ENCODE measurements around the gene MOG.

Gene MOG

GRCh38 chr6:29656798-29657197 is at the start of gene MOG:
MOG (plus strand) TSS chr6:29657092; CDS start chr6:29657210, 118 bp downstream.
- H3K27me3 Mint-ChIP-seq = peaks cover 14% of the 10 kb centered on the region
- no peak within 1 kb of the TSS for H3K4me3 Mint-ChIP-seq
- H3K4me1 Mint-ChIP-seq = peaks cover 1% of the 10 kb centered on the region
- H3K27ac Mint-ChIP-seq = no peak within 1 kb of the TSS
- no peaks in the 10 kb centered on the region for H3K9me3 Mint-ChIP-seq
- no peaks in the 10 kb centered on the region for H3K36me3 Mint-ChIP-seq

GRCh38 chr6:29608131-29608530 is 48.8 kb upstream of the MOG start:
- H3K9me3 Mint-ChIP-seq = no peaks in the 10 kb centered on the region
- H3K27ac Mint-ChIP-seq = no peak overlapping the region
- H3K27me3 Mint-ChIP-seq = no peaks in the 10 kb centered on the region
- peaks cover 6% of the 10 kb centered on the region for H3K36me3 Mint-ChIP-seq
- H3K4me1 Mint-ChIP-seq = no peaks in the 10 kb centered on the region
- no peak overlapping the region for H3K4me3 Mint-ChIP-seq

GRCh38 chr6:29610540-29610939 is 46.4 kb upstream of the MOG start:
- Mint-ChIP-seq H3K9me3 (no peaks in the 10 kb centered on the region), H3K27me3 (no peaks in the 10 kb centered on the region), H3K27ac (no peak overlapping the region), H3K36me3 (peaks cover 9% of the 10 kb centered on the region), H3K4me1 (no peaks in the 10 kb centered on the region), H3K4me3 (no peak overlapping the region)

GRCh38 chr6:29611426-29611825 is 45.5 kb upstream of the MOG start:
- no peak overlapping the region for H3K4me3 Mint-ChIP-seq
- H3K27ac Mint-ChIP-seq = no peak overlapping the region
- no peaks in the 10 kb centered on the region for H3K4me1 Mint-ChIP-seq
- H3K36me3 Mint-ChIP-seq = peaks cover 9% of the 10 kb centered on the region
- H3K9me3 Mint-ChIP-seq = no peaks in the 10 kb centered on the region
- H3K27me3 Mint-ChIP-seq = no peaks in the 10 kb centered on the region

- Mint-ChIP-seq H3K9me3 (no peaks in the 10 kb centered on the region), H3K4me1 (no peaks in the 10 kb centered on the region), H3K27ac (no peak overlapping the region), H3K27me3 (no peaks in the 10 kb centered on the region), H3K36me3 (peaks cover 4% of the 10 kb centered on the region), H3K4me3 (no peak overlapping the region)
Measured at GRCh38 chr6:29617782-29618554, 38.9 kb upstream of the MOG start.

GRCh38 chr6:29619578-29620160 is 37.2 kb upstream of the MOG start:
- Mint-ChIP-seq H3K36me3 (peaks cover under 1% of the 10 kb centered on the region), H3K27ac (no peak overlapping the region)

GRCh38 chr6:29620630-29621029 is 36.3 kb upstream of the MOG start:
- Mint-ChIP-seq H3K4me3 (no peak overlapping the region), H3K27ac (no peak overlapping the region), H3K4me1 (no peaks in the 10 kb centered on the region), H3K27me3 (no peaks in the 10 kb centered on the region), H3K36me3 (no peaks in the 10 kb centered on the region), H3K9me3 (no peaks in the 10 kb centered on the region)

More at GRCh38 chr6:29619578-29620160, 37.2 kb upstream of the MOG start:
- Mint-ChIP-seq H3K4me1 (no peaks in the 10 kb centered on the region), H3K9me3 (no peaks in the 10 kb centered on the region), H3K4me3 (no peak overlapping the region), H3K27me3 (no peaks in the 10 kb centered on the region)

- H3K27ac Mint-ChIP-seq = no peak overlapping the region
- H3K9me3 Mint-ChIP-seq = no peaks in the 10 kb centered on the region
- H3K36me3 Mint-ChIP-seq = no peaks in the 10 kb centered on the region
- no peak overlapping the region for H3K4me3 Mint-ChIP-seq
- peaks cover 2% of the 10 kb centered on the region for H3K27me3 Mint-ChIP-seq
- peaks cover 17% of the 10 kb centered on the region for H3K4me1 Mint-ChIP-seq
Measured at GRCh38 chr6:29624520-29624961, 32.4 kb upstream of the MOG start.

GRCh38 chr6:29625337-29625930 is 31.5 kb upstream of the MOG start:
- peaks cover 2% of the 10 kb centered on the region for H3K27me3 Mint-ChIP-seq
- peak overlapping the region; percentile 7 for H3K27ac Mint-ChIP-seq
- H3K4me1 Mint-ChIP-seq = peaks cover 24% of the 10 kb centered on the region
- no peaks in the 10 kb centered on the region for H3K36me3 Mint-ChIP-seq
- no peak overlapping the region for H3K4me3 Mint-ChIP-seq
- H3K9me3 Mint-ChIP-seq = no peaks in the 10 kb centered on the region

GRCh38 chr6:29626948-29627754 is 29.7 kb upstream of the MOG start:
- H3K4me1 Mint-ChIP-seq = peaks cover 41% of the 10 kb centered on the region
- no peaks in the 10 kb centered on the region for H3K36me3 Mint-ChIP-seq
- H3K27me3 Mint-ChIP-seq = peaks cover 2% of the 10 kb centered on the region
- H3K9me3 Mint-ChIP-seq = no peaks in the 10 kb centered on the region
- H3K27ac Mint-ChIP-seq = peak overlapping the region; percentile 1
- peak overlapping the region; percentile 66 for H3K4me3 Mint-ChIP-seq

- Mint-ChIP-seq H3K36me3 (no peaks in the 10 kb centered on the region), H3K27me3 (peaks cover 2% of the 10 kb centered on the region), H3K4me1 (peaks cover 43% of the 10 kb centered on the region), H3K27ac (peak overlapping the region; percentile 19), H3K4me3 (peak overlapping the region; percentile 93), H3K9me3 (no peaks in the 10 kb centered on the region)
Measured at GRCh38 chr6:29627755-29628418, 29.0 kb upstream of the MOG start.

GRCh38 chr6:29628419-29629281 is 28.2 kb upstream of the MOG start:
- no peaks in the 10 kb centered on the region for H3K36me3 Mint-ChIP-seq
- H3K4me3 Mint-ChIP-seq = peak overlapping the region; percentile 93
- peak overlapping the region; percentile 19 for H3K27ac Mint-ChIP-seq
- no peaks in the 10 kb centered on the region for H3K9me3 Mint-ChIP-seq
- peaks cover 48% of the 10 kb centered on the region for H3K4me1 Mint-ChIP-seq
- H3K27me3 Mint-ChIP-seq = peaks cover 2% of the 10 kb centered on the region

- peak overlapping the region; percentile 93 for H3K4me3 Mint-ChIP-seq
- peaks cover 54% of the 10 kb centered on the region for H3K4me1 Mint-ChIP-seq
- H3K9me3 Mint-ChIP-seq = no peaks in the 10 kb centered on the region
- no peaks in the 10 kb centered on the region for H3K36me3 Mint-ChIP-seq
- peak overlapping the region; percentile 37 for H3K27ac Mint-ChIP-seq
- H3K27me3 Mint-ChIP-seq = peaks cover 2% of the 10 kb centered on the region
Measured at GRCh38 chr6:29629571-29629970, 27.3 kb upstream of the MOG start.

- Mint-ChIP-seq H3K36me3 (no peaks in the 10 kb centered on the region), H3K9me3 (no peaks in the 10 kb centered on the region), H3K27ac (no peak overlapping the region), H3K4me3 (no peak overlapping the region), H3K27me3 (peaks cover 2% of the 10 kb centered on the region), H3K4me1 (peaks cover 54% of the 10 kb centered on the region)
Measured at GRCh38 chr6:29630315-29630714, 26.6 kb upstream of the MOG start.
